ENCODE data around the gene HM13. TPM values are rescaled to one million over a fixed set of nuclear protein-coding genes. Genes with fewer than 3 reads are reported as not detected.

Gene HM13
- total and polyA plus RNA-seq, 2 experiments from 2014 or later = 126 to 150 TPM

- peak; percentile 96 for DNase-seq (ENCODE audit: low spot score)
- H3K4me2 ChIP-seq = peak overlapping the region; percentile 79
Measured at GRCh38 chr20:31484001-31484400, 30.2 kb upstream of the HM13 start.

GRCh38 chr20:31485450-31486339 is 28.5 kb upstream of the HM13 start:
- ATAC-seq = peak; percentile 70
- peak overlapping the region; percentile 85 for H3K4me3 ChIP-seq
- H3K79me2 ChIP-seq (replicated peaks; ENCODE audit: insufficient read depth) = no peaks in the 10 kb centered on the region
- peaks cover 5% of the 10 kb centered on the region for H3K4me1 Mint-ChIP-seq
- H3K27ac Mint-ChIP-seq = no peak overlapping the region
- no peak overlapping the region for H3K27ac ChIP-seq (ENCODE audit: low read depth)
- H3K4me2 ChIP-seq = peak overlapping the region; percentile 97
- H3F3A ChIP-seq (replicated peaks; ENCODE audit: low read depth) = peaks cover 18% of the 10 kb centered on the region; the same call in 1 of the 2 replicates
- 0 out of 2 replicates have a peak, but pooled peaks cover 5% of the 10 kb centered on the region for H4K20me1 ChIP-seq (replicated peaks; ENCODE audit: insufficient read depth)
- DNase-seq (ENCODE audit: low spot score) = peak; percentile 80
- H3K36me3 ChIP-seq (ENCODE audit: insufficient read depth) = no peaks in the 10 kb centered on the region
- H3K27me3 ChIP-seq (ENCODE audit: insufficient read depth) = peaks cover 71% of the 10 kb centered on the region
- H2AFZ ChIP-seq = peak overlapping the region; percentile 100
- no peaks in the 10 kb centered on the region; the same call in 1 of the 2 replicates for H3K9me2 ChIP-seq (ENCODE audit: insufficient read depth)
- no peak for TF ChIP-seq POLR2AphosphoS5 (IDR thresholded peaks at IDR 0.05; ENCODE audit: low read depth)
- no peak for TF ChIP-seq NANOG (IDR thresholded peaks at IDR 0.05; ENCODE audit: borderline replicate concordance)
- TF ChIP-seq, protein P1, sequence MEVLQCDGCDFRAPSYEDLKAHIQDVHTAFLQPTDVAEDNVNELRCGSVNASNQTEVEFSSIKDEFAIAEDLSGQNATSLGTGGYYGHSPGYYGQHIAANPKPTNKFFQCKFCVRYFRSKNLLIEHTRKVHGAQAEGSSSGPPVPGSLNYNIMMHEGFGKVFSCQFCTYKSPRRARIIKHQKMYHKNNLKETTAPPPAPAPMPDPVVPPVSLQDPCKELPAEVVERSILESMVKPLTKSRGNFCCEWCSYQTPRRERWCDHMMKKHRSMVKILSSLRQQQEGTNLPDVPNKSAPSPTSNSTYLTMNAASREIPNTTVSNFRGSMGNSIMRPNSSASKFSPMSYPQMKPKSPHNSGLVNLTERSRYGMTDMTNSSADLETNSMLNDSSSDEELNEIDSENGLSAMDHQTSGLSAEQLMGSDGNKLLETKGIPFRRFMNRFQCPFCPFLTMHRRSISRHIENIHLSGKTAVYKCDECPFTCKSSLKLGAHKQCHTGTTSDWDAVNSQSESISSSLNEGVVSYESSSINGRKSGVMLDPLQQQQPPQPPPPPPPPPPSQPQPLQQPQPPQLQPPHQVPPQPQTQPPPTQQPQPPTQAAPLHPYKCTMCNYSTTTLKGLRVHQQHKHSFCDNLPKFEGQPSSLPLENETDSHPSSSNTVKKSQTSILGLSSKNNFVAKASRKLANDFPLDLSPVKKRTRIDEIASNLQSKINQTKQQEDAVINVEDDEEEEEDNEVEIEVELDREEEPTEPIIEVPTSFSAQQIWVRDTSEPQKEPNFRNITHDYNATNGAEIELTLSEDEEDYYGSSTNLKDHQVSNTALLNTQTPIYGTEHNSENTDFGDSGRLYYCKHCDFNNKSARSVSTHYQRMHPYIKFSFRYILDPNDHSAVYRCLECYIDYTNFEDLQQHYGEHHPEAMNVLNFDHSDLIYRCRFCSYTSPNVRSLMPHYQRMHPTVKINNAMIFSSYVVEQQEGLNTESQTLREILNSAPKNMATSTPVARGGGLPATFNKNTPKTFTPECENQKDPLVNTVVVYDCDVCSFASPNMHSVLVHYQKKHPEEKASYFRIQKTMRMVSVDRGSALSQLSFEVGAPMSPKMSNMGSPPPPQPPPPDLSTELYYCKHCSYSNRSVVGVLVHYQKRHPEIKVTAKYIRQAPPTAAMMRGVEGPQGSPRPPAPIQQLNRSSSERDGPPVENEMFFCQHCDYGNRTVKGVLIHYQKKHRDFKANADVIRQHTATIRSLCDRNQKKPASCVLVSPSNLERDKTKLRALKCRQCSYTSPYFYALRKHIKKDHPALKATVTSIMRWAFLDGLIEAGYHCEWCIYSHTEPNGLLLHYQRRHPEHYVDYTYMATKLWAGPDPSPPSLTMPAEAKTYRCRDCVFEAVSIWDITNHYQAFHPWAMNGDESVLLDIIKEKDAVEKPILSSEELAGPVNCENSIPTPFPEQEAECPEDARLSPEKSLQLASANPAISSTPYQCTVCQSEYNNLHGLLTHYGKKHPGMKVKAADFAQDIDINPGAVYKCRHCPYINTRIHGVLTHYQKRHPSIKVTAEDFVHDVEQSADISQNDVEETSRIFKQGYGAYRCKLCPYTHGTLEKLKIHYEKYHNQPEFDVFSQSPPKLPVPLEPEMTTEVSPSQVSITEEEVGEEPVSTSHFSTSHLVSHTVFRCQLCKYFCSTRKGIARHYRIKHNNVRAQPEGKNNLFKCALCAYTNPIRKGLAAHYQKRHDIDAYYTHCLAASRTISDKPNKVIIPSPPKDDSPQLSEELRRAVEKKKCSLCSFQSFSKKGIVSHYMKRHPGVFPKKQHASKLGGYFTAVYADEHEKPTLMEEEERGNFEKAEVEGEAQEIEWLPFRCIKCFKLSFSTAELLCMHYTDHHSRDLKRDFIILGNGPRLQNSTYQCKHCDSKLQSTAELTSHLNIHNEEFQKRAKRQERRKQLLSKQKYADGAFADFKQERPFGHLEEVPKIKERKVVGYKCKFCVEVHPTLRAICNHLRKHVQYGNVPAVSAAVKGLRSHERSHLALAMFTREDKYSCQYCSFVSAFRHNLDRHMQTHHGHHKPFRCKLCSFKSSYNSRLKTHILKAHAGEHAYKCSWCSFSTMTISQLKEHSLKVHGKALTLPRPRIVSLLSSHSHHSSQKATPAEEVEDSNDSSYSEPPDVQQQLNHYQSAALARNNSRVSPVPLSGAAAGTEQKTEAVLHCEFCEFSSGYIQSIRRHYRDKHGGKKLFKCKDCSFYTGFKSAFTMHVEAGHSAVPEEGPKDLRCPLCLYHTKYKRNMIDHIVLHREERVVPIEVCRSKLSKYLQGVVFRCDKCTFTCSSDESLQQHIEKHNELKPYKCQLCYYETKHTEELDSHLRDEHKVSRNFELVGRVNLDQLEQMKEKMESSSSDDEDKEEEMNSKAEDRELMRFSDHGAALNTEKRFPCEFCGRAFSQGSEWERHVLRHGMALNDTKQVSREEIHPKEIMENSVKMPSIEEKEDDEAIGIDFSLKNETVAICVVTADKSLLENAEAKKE (CRISPR knock-in tag; IDR thresholded peaks at IDR 0.05) = no peak
- TF ChIP-seq, protein P2, sequence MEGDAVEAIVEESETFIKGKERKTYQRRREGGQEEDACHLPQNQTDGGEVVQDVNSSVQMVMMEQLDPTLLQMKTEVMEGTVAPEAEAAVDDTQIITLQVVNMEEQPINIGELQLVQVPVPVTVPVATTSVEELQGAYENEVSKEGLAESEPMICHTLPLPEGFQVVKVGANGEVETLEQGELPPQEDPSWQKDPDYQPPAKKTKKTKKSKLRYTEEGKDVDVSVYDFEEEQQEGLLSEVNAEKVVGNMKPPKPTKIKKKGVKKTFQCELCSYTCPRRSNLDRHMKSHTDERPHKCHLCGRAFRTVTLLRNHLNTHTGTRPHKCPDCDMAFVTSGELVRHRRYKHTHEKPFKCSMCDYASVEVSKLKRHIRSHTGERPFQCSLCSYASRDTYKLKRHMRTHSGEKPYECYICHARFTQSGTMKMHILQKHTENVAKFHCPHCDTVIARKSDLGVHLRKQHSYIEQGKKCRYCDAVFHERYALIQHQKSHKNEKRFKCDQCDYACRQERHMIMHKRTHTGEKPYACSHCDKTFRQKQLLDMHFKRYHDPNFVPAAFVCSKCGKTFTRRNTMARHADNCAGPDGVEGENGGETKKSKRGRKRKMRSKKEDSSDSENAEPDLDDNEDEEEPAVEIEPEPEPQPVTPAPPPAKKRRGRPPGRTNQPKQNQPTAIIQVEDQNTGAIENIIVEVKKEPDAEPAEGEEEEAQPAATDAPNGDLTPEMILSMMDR (conservative IDR thresholded peaks at IDR 0.05; ENCODE audit: low read depth in 2 of 2) = no peak
- TF ChIP-seq EZH2 (IDR thresholded peaks at IDR 0.05; ENCODE audit: low read depth, unreplicated experiment) = no peak
- no peak for TF ChIP-seq JUNB (IDR thresholded peaks at IDR 0.05; ENCODE audit: unreplicated experiment)
- no peak for TF ChIP-seq ETS1 (IDR thresholded peaks at IDR 0.05)
- TF ChIP-seq EZH2phosphoT487 (IDR thresholded peaks at IDR 0.05; ENCODE audit: unreplicated experiment) = no peak
- TF ChIP-seq CREB1 (CRISPR knock-in tag; IDR thresholded peaks at IDR 0.05; ENCODE audit: low read depth) = no peak
- H3K4me1 ChIP-seq (ENCODE audit: insufficient read depth) = peaks cover 17% of the 10 kb centered on the region
- H3K4me3 Mint-ChIP-seq = peak overlapping the region; percentile 66
- H3K27me3 Mint-ChIP-seq (ENCODE audit: insufficient read depth, low read depth, poor library complexity) = peaks cover 22% of the 10 kb centered on the region
- H3K9me3 Mint-ChIP-seq = peaks cover 85% of the 10 kb centered on the region
- H3K36me3 Mint-ChIP-seq (ENCODE audit: low read depth) = peaks cover 20% of the 10 kb centered on the region; the same call in 2 of the 3 replicates

More at GRCh38 chr20:31484001-31484400, 30.2 kb upstream of the HM13 start:
- Histone ChIP-seq H3K9me2 (ENCODE audit: insufficient read depth) (no peaks in the 10 kb centered on the region; the same call in 1 of the 2 replicates), H2AFZ (peak overlapping the region; percentile 94), H3K79me2 (replicated peaks; ENCODE audit: insufficient read depth) (no peaks in the 10 kb centered on the region), H4K20me1 (replicated peaks; ENCODE audit: insufficient read depth) (0 out of 2 replicates have a peak, but pooled peaks cover 5% of the 10 kb centered on the region), H3K27me3 (ENCODE audit: insufficient read depth) (peaks cover 84% of the 10 kb centered on the region), H3K27ac (ENCODE audit: low read depth) (no peak overlapping the region), H3K4me3 (peak overlapping the region; percentile 85), H3F3A (replicated peaks; ENCODE audit: low read depth) (peaks cover 18% of the 10 kb centered on the region; the same call in 1 of the 2 replicates), H3K36me3 (ENCODE audit: insufficient read depth) (no peaks in the 10 kb centered on the region), H3K4me1 (ENCODE audit: insufficient read depth) (peaks cover 17% of the 10 kb centered on the region)
- peaks cover 24% of the 10 kb centered on the region; the same call in 2 of the 3 replicates for H3K36me3 Mint-ChIP-seq (ENCODE audit: low read depth)
- H3K4me3 Mint-ChIP-seq = no peak overlapping the region
- H3K4me1 Mint-ChIP-seq = peaks cover 5% of the 10 kb centered on the region
- peaks cover 22% of the 10 kb centered on the region for H3K27me3 Mint-ChIP-seq (ENCODE audit: insufficient read depth, low read depth, poor library complexity)
- ATAC-seq = peak; percentile 52
- peaks cover 87% of the 10 kb centered on the region for H3K9me3 Mint-ChIP-seq
- H3K27ac Mint-ChIP-seq = no peak overlapping the region
- TF ChIP-seq POLR2AphosphoS5 (IDR thresholded peaks at IDR 0.05; ENCODE audit: low read depth) (peak; percentile 68), EZH2 (IDR thresholded peaks at IDR 0.05; ENCODE audit: low read depth, unreplicated experiment) (no peak)

Data from GM23338 (cell line).